Pons (tissue), 1 donor: ENCODE results near the gene CLEC3B.
"Not testable (repeated sequence)": the region's sequence is repeated elsewhere in the genome, so short reads cannot be mapped to it uniquely, and the experiment has no call there.

Experiments used
- DNase-seq: peaks from one replicate; pipeline ENCODE4 v3.0.0-alpha.2; 2016; ENCODE audit warnings: low spot score

Gene CLEC3B

DNA sequence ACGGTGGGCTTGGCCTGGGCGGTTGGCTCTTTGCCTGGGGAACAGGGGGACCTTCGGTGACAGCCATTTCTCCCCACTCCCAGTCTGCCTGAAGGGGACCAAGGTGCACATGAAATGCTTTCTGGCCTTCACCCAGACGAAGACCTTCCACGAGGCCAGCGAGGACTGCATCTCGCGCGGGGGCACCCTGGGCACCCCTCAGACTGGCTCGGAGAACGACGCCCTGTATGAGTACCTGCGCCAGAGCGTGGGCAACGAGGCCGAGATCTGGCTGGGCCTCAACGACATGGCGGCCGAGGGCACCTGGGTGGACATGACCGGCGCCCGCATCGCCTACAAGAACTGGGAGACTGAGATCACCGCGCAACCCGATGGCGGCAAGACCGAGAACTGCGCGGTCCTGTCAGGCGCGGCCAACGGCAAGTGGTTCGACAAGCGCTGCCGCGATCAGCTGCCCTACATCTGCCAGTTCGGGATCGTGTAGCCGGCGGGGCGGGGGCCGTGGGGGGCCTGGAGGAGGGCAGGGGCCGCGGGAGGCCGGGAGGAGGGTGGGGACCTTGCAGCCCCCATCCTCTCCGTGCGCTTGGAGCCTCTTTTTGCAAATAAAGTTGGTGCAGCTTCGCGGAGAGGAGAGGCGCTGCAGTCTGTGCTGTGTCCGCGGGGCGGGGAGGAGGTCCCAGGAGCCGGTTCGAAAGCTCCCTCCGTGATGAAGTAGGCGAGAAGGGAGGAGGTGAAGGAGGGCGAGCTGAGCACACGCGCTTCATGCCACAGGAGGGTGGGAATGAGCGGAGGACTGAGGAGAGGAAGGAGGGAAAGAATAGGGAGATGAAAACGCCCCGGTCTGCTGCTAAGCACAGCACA, 9.6 kb downstream of the CLEC3B start:
- DNase-seq = no peak

DNA sequence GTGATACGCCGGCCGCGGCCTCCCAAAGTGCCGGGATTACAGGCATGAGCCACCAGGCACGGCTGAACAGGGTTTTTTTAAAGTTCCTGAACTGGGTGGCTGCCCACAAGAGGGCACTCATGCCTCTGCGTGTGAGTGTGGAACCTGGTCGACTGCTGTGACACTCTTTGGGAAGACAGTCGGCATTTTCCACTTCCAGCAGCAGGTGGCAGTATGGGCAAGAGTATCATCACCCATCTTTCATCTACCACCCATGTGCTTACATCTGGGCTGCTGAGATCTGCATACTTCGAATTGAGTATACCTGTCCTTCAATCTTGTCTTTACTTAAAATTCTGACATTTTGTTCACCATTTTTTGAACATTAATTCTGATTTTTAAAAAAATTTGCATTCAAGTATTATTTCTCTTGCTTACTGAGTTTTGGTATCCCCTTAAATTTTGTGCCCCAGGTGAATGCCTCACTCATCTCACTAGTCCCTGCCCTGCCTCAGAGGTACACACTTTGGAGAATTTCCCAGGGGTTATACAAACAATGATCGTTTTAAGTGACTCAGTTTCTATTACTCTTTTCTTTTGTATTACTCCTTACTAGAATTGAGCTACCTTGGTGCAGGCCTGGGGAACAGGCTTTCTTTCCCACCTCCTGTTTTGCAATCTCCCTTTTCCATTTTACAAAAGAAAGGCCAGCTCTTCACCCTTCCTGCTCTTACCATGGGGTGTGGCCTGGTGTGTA, 11.8 kb downstream of the CLEC3B start:
- peak; percentile 96 for DNase-seq

DNA sequence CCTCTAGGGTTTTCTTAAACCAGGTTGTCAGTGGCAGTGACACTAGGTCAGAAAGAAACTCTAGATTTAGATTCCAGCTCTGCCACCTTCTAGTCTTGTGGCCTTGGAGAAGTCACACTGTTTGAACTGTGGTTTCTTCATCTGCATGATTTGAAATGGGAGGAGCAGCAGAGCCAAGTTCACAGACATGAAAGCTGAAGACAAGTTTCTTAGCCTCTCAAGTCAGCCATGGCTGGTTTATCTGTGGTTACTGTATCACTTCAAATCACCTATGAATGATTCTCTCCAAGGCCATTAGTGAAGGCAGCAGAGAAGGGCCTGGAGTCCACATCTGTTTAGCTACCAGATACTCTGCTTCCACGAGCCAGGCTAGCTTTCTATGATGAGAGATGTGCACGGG, 15.6 kb downstream of the CLEC3B start:
- DNase-seq = no peak

DNA sequence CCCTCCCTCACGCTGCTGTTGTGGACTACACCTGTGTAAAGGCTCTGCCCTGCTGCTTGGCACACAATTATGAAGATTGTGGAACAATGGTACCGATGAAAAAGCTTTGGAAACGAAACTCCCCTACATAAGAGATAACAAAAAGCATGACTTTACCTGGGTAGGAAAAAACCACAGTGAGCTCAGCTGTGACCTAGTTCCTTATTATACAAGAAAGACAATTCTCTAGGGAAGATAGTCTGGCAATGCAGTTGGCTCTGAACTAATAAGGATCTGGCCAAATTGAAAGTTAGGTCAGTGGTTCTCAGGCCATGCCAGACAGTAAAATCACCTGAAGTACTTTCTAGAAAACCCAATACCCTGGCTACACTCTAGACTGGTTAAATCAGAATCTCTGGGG, 16.1 kb downstream of the CLEC3B start:
- DNase-seq = no peak

DNA sequence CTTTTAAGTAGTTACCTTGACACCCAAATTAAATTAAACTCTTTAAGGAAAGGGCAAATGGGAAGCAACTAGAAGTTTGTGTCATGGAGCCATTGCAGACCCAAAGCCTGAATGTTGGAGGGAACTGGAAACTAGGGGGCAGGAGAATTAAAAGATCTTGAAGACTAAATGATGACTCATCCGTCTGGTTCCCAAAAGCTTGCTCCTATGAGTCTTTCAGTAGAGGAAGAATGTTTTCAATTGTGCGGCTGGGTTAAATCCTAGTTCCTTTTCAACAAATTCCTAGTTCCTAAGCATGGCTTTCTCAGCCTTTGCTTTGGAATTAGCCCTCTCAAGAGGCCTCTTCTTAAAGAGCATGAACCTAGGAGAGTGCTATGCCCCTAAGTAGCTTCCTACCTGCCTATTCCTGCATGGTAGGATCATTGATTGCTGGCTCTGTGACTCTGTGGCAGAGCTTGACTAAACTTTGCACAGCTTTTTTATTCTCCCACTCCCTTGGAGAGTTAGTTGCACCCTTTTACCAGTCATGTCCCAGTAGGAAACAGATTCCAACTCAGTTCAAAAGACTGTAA, 17.7 kb downstream of the CLEC3B start:
- DNase-seq = peak; percentile 42

DNA sequence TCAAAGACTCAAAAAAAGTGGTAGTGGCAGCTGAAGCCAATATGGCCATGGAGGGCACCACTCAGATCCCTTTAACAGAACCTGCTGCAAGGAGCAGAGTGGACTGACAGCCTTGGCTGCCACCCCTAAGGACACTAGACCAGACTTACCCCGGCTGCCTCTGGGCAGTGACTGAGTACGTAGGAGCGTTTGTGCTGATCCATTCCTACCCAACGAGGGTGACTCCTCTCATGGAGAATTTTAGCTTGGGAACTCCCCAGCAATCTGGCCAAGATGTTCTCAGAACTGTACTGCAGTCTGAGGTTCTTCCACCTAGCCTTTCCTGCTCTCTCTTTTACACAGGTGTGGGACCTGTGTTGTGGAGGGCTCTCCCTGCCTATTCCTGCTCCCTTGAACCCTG, 22.1 kb downstream of the CLEC3B start:
- DNase-seq = no peak

DNA sequence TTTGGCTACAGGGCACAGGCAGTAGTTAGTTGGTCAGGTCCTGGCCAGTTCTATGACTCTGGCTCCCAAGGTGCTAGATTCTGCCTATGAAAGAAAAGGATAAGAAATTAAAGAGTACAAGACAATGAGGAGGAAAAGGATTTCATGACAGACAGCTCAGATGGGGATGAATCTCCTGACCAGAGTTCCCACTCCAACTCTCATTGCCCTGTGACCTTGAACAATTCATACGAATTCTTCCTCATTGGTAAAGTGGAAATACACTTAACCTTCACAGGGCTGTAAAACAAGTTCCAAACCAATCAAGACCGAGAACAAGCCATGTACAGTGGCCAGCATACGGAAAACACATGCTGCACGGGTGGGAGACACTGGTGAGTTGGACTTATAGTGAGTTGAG, 23.7 kb downstream of the CLEC3B start:
- DNase-seq = no peak

DNA sequence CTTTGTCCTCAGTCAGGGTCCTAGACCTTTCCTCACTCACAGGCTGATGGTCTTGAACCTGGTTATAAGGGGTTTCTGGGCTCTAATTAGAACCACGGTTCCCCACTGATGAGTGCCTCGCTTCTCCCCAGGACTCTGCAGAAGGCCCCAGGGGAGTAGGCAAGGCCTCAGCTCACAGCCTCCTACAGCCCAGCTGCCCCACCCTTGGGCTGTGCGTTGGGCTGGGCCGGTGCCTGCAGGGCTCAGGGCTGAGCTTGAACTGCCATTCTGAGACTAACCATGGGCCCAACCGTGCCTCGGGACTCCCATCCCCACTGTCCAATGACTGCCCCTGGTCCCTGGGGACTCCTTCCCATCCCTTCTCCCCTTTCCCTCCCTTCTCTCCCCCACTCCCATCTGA, 25.6 kb downstream of the CLEC3B start:
- DNase-seq = no peak

DNA sequence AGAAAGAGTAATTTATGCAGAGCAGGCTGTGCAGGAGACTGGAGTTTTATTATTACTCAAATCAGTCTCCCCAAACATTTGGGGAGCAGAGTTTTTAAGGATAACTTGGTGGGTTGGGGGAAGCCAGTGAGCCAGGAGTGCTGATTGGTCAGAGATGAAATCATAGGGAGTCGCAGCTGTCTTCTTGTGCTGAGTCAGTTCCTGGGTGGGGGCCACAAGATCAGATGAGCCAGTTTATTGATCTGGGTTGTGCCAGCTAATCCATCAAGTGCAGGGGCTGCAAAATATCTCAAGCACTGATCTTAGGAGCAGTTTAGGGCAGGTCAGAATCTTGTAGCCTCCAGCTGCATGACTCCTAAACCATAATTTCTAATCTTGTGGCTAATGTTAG, 27.7 kb downstream of the CLEC3B start:
- DNase-seq = not testable (repeated sequence)

DNA sequence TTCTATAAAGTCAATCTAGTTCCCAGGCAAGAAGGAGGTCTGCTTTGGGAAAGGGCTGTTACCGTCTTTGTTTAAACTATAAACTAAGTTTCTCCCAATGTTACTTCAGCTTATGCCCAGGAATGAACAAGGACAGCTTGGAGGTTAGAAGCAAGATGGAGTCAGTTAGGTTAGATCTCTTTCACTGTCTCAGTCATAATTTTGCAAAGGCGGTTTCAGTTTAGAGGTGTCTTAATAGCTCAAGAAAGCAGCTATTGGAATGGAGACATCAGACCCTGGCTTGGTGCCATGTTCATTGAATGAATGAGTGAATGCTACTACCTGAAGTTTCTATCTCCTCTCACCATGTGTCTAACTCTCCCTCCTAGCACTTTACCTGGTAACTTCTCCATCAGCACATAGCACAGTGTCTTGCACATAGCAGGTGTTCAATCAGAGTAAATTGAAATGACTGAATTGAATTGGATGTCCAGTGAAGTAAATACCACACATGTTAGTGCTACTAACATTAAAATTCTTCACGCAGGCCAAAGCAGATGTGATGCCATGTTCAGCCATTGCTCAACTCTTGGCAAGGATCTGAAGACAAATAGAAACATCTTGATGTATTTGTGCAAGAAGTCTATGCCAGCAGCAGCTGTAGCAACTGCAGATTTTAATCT, 28.2 kb downstream of the CLEC3B start:
- DNase-seq = no peak

DNA sequence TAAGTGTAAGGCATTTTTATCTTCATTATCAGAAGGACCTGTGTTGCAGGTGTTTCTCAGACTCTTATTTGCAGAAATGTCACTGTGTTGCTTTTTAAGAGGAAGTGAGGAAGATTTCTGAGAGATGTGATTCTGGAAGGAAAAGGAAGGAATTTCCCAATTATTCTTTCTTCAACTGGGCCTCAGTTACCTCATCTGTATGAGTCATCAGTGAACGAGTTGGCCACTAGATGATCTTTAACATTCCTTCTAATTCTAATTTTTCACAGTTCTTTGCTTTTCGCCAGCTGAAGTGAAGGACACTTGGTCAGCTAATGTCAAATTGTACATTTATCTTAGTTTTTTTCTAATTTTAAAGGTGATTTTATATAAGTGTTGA, 28.9 kb downstream of the CLEC3B start:
- no peak for DNase-seq

DNA sequence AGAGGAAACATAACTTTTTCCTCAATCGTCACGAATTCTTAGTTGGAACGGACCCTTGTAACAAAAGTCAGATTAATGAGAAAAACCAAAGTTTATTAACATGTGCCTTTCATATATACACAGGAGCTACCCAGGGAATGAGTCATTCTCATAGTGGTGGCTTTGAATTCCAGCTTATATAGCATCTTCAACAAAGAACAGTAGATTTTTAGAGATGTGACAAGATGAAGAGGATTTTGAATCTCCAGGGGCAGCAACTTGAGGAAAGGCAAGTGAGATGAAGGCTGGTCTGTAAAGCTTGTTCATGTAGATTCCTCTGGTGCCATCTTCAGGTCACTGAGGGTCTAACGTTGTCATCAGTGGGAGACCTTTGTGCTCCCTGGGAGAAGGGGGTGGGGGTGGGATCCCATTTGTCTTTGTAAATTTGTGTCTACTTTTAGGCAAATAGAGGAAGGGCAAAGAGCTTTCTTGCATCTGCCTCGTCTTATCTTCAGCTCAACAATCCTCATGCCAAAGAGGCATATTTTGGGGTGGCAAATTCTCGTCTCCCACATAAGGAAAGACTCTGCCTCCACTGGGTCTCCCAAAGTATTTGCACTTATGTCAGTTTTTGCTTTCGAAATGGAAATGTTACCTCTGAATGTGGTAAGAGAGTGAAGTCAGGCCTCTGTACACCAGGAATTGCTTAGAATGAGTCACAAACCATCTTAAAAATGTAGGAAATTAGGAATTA, 29.5 kb downstream of the CLEC3B start:
- DNase-seq = peak; percentile 45

DNA sequence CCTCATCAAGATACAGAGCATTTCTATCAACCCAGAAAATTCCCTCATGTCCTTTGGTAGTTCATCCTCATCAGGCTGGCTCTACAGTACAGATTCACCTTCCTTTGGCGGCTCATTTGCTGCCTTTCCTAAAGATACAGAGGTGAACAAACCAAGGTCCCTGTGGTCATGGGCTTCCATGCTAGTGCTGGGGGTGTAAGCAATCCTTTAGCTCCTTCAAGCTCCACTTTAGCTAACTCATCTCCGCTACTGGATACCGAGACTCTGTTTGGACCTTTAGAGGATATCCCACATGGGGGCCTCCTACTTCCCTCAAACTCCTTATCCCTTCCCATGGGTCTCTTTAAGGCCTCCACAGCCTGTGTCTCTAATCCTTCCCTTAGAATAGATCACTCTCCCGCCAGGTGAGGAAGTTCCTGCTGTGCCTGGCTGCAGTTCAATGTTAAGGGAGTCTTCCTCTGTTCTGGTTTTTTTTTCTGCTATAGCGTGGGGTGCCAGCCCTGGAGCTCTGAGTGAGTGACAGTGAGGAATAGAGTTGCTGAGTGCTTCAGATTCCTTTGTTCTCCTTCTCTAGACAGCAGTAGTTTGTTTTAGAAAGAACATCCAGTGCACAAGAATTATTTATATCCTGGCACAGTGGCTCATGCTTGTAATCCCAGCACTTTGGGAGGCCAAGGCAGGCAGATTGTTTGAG, 30.7 kb downstream of the CLEC3B start:
- DNase-seq = no peak

DNA sequence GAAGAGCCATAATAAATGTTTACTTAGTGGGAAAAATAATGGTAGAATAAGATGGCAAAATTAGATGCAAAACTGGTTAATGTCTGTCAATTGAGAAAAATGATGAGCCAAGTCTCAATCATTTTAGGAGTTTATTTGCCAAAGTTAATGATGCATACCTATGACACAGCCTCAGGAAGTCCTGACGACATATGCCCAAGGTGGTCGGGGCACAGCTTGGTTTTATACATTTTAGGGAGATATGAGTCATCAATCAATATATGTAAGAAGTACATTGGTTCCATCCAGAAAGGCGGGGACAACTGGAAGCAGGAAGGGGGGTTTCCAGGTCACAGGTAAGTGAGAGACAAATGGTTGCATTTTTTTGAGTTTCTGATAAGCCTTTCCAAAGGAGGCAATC, 31.5 kb downstream of the CLEC3B start:
- no peak for DNase-seq

DNA sequence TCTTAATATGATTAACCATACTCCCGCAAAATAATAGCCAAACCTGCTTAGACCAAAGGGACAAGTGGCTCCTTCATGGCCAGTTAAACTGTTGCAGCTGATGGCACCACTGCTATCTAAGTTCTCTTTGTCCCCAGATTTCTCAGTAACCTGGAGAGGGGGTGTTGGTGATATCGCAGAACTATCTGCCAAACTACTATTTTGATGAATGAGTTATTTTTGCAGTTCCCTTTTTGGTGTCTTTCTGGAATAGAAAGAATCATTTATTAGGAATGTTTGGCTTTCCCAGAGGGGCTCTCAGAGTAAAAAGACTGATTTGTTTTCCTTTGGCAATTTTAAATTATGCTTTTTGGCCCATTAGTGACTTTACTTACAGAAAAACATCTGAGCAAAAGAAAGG, 33.0 kb downstream of the CLEC3B start:
- no peak for DNase-seq

DNA sequence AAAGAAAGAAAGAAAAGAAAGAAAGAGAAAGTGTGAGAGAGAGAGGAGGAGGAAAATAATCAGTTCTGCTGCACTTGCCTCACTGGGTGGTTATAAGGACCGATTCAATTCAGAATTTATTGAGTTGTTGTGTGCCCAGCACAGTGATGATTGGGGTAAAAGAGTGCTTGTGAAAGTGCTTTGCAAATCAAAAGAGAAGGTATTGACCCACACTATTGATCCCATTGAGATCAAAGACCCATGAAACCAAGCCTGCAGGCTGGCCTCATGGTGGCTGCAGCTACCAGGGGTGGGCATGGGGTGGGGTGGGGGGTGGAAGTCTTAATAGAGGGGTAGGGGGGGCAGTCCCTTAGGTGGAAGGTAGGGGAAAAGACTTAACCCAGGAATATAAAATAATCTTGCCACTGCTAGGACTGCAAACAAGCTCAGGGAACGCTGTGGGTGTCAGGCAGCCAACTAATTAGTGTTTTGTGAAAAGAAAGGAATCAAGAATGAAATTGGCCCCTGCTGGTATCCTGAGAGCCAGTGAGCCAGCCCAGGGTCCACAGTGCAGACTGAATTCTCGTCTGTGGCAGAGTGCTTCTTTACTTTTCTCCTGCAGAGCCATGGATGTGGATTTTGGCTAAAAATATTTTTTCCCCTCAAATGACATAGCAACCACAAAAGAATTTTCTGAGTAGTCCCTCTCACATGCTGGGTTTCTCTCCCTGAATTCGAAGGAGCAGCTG, 34.2 kb downstream of the CLEC3B start:
- DNase-seq = no peak

DNA sequence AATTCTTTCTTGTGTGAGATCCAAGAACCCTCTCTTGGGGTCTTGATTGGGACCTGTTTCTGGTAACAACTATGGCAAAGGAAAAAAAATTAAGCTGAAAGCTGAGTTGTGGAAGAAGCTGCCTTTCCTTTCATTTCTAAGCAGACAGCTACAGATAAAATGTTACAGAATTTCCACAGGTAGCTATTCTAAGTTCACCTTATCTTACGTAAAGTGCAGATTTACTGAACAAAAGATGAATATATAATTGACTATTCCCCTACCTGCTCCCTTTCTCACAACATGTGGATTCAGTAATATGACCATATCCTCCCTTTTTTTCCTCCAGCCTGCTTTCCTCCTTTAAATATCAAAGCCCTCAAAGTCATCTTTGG, 36.6 kb downstream of the CLEC3B start:
- no peak for DNase-seq

DNA sequence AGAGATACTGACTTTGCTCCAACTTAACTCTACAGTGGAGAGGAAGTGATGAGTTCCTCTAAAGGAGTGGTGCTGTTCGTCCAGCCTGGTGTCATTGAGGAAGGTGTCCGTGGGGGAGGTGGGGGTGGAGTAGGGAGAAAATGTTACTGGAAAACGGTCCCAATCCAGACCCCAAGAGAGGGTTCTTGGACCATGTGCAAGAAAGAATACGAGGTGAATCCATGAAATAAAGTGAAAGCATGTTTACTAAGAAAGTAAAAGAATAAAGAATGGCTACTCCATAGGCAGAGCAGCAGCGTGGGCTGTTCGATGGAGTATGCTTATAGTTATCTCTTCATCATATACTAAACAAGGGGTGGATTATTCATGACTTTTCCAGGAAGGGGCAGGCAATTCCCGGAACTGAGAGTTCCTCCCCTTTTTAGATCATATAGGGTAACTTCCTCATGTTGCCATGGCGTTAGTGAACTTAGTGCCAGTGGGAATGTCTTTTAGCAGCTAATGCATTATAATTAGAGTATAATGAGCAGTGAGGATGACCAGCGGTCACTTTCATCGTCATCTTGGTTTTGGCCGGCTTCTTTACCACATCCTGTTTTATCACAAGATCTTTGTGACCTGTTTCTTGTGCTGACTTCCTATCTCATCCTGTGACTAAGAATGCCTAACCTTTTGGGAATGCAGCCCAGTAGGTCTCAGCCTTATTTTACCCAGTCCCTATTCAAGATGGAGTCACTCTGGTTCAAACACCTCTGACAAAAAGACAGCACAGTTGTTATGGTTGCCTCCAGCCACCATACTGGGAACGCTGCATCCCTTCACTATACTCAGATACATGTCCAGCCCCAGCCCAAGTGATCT, 38.6 kb downstream of the CLEC3B start:
- DNase-seq = peak; percentile 60

DNA sequence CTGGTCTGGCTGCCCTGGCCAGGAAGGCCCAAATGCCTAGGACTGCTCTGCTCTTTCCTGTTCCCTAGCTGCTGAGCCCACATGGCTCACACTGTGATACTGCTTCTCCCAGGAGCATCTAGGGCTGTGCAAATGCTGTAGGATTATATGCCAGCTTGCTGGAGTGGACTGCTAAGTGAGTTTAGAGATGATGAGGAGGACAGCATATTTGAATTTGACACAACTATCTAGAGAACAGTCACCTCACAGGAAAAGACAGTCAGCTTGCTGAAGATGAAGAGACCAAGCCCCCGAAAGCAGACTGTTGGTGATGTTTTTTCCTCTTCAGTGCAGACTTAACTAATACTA, 39.2 kb downstream of the CLEC3B start:
- no peak for DNase-seq
